OCI-LY3 (cell line): Measurements from ENCODE around the gene OR4D6.

ENCODE experiments used
- EZH2phosphoT487 ChIP-seq: fragments of 200-600 bp; shearing (Covaris generic); IDR thresholded peaks from 2 replicates; pipeline ENCODE4 v1.6.1; 2018; ENCODE audit warnings: antibody characterized with exemption, mixed run types, low read depth
- TF ChIP-seq, protein P1 (sequence below): fragments of 200-600, 300-600 bp; sonication (generic); IDR thresholded peaks from 2 replicates; pipeline ENCODE4 v1.5.1; 2014; ENCODE audit warnings: antibody characterized with exemption, low read length, low read depth

DNA sequence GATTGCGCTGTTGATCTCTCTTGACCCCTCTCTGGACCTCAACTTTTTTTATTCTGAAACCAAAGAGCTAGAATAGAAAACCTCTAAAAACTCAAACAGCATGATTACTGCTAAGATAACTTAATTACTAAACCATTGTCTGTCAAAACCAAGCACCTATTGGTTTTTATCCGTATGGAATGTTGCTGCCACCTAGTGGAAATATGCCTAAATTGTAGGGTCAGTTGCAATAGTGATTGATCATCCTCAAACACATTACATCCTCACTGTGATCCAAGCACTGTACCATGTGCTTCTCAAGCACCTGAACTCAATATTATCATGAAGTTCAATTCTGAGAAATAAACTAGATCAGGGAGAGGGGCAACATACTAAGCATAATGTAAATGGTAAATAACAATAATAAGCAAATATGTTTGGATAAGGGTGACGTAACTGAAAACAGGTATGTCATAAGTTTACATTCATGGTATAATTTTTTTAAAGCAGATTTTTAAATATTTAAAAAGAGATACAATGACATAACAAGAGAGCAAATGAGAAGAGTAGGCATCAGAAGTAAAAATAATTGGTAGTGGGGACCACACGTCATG lies 26.7 kb upstream of the OR4D6 start:
- TF ChIP-seq, protein P1, sequence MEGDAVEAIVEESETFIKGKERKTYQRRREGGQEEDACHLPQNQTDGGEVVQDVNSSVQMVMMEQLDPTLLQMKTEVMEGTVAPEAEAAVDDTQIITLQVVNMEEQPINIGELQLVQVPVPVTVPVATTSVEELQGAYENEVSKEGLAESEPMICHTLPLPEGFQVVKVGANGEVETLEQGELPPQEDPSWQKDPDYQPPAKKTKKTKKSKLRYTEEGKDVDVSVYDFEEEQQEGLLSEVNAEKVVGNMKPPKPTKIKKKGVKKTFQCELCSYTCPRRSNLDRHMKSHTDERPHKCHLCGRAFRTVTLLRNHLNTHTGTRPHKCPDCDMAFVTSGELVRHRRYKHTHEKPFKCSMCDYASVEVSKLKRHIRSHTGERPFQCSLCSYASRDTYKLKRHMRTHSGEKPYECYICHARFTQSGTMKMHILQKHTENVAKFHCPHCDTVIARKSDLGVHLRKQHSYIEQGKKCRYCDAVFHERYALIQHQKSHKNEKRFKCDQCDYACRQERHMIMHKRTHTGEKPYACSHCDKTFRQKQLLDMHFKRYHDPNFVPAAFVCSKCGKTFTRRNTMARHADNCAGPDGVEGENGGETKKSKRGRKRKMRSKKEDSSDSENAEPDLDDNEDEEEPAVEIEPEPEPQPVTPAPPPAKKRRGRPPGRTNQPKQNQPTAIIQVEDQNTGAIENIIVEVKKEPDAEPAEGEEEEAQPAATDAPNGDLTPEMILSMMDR = peak; percentile 94
- TF ChIP-seq EZH2phosphoT487 = no peak
